CD4-positive, alpha-beta T cell (primary cell): ENCODE measurements around the gene NMB. TPM values are rescaled to one million over a fixed set of nuclear protein-coding genes. Genes with fewer than 3 reads are reported as not detected.

Experiments
- ATAC-seq: fragments of 200-7000 bp; cut with Tn5 transposase; one replicate; pipeline ENCODE4 v1.10.0; 2022; ENCODE audit warnings: mild to moderate bottlenecking; ENCODE audit not compliant: poor library complexity
- CTCF ChIA-PET: fragments of 350-600 bp; sonication (Branson Sonifier 250); formaldehyde crosslinking; loops from one replicate; lab custom pipeline; 2021; ENCODE audit warnings: antibody characterized with exemption, inconsistent platforms; lab: Charles Lee
- POLR2A ChIA-PET: fragments of 350-600 bp; sonication (Branson Sonifier 250); formaldehyde crosslinking; loops from one replicate; lab custom pipeline; 2021; ENCODE audit warnings: antibody characterized with exemption, inconsistent platforms; lab: Charles Lee
- DNase-seq, 14 experiments: peaks; one replicate each; pipeline ENCODE4 v3.0.0-alpha.2; 2013 to 2020; ENCODE audit warnings: mixed read lengths in 2 of 14
- H3K27ac ChIP-seq, 2 donors: one replicate each; pipeline versions ENCODE4 v1.5.1 to v1.7.0; 2013; ENCODE audit warnings: low read length in 2 of 2, low read depth in 1 of 2, mild to moderate bottlenecking in 1 of 2
- H3K27me3 ChIP-seq, 2 experiments: 1 replicate in 1 of 2; 2 replicates in 1 of 2; pipeline versions ENCODE4 v1.6.1 to v1.7.0; 2013; ENCODE audit warnings: low read length in 2 of 2, control low read depth in 1 of 2, mild to moderate bottlenecking in 1 of 2, moderate library complexity in 1 of 2; ENCODE audit not compliant: insufficient read depth in 2 of 2, control insufficient read depth in 1 of 2
- H3K36me3 ChIP-seq: one replicate; pipeline ENCODE4 v1.6.1; 2013; ENCODE audit warnings: low read length, control low read depth; ENCODE audit not compliant: insufficient read depth
- H3K4me1 ChIP-seq: one replicate; pipeline ENCODE4 v1.6.1; 2013; ENCODE audit warnings: low read length, control low read depth; ENCODE audit not compliant: insufficient read depth
- H3K4me3 ChIP-seq: one replicate; pipeline ENCODE4 v1.5.1; 2013; ENCODE audit warnings: mild to moderate bottlenecking, low read length, moderate library complexity
- H3K9me3 ChIP-seq, 2 experiments: 1 replicate in 1 of 2; 2 replicates in 1 of 2; pipeline versions ENCODE4 v1.6.1 to v1.7.0; 2013; ENCODE audit warnings: low read length in 2 of 2, mild to moderate bottlenecking in 2 of 2, control low read depth in 1 of 2, moderate library complexity in 1 of 2; ENCODE audit not compliant: control insufficient read depth in 1 of 2, insufficient read depth in 1 of 2
- H3K27ac Mint-ChIP-seq: one replicate; pipeline ENCODE4 v1.8.0; 2020; ENCODE audit warnings: mixed read lengths
- H3K27me3 Mint-ChIP-seq: one replicate; pipeline ENCODE4 v1.8.0; 2021; ENCODE audit warnings: mixed read lengths
- H3K36me3 Mint-ChIP-seq: one replicate; pipeline ENCODE4 v1.8.0; 2021; ENCODE audit warnings: low read depth, mixed read lengths
- H3K4me1 Mint-ChIP-seq: one replicate; pipeline ENCODE4 v1.8.0; 2021; ENCODE audit warnings: low read depth, mixed read lengths
- H3K4me3 Mint-ChIP-seq: one replicate; pipeline ENCODE4 v1.8.0; 2020; ENCODE audit warnings: mild to moderate bottlenecking, mixed read lengths
- H3K9me3 Mint-ChIP-seq: one replicate; pipeline ENCODE4 v1.8.0; 2020; ENCODE audit warnings: mixed read lengths
- intact Hi-C, 2 experiments: fragments of 100-400 bp; cut with DNase I in 1 of 2; cut with micrococcal nuclease in 1 of 2; formaldehyde crosslinking; loops; one replicate each; pipeline versions ENCODE4 v1.15.1 to v1.9.0; 2023 to 2025; cut with DNase I, micrococcal nuclease
- polyA plus RNA-seq, 2 donors: library from polyadenylated mRNA; unstranded; fragments of 120-200 nt; gene quantifications; one replicate each; pipeline ENCODE4 v1.2.1, GENCODE V29; 2013
- total RNA-seq, 174 experiments: library from RNA in 2 of 174; stranded (reverse) in 2 of 174; gene quantifications; one replicate each; pipeline ENCODE4 v1.2.3 and lab custom pipeline; 2021 to 2026
- TF ChIP-seq, protein P1 (sequence below): fragments of 200-600 bp; IDR thresholded peaks from one replicate; pipeline ENCODE4 v1.8.0; 2022; ENCODE audit warnings: antibody characterized with exemption, mild to moderate bottlenecking

NMB gene, protein sequence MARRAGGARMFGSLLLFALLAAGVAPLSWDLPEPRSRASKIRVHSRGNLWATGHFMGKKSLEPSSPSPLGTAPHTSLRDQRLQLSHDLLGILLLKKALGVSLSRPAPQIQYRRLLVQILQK
- 1 to 10 TPM; 2.2 to 3.7 TPM for total RNA-seq
- polyA plus RNA-seq (2013, experiment 1 of 2), result 3.6 TPM
- polyA plus RNA-seq (2013, experiment 2 of 2), result 3.0 TPM
- total RNA-seq (lab: John Stamatoyannopoulos, UW), result 0.81 to 13.1 (median 3.8) reads per million in 172 experiments

DNA sequence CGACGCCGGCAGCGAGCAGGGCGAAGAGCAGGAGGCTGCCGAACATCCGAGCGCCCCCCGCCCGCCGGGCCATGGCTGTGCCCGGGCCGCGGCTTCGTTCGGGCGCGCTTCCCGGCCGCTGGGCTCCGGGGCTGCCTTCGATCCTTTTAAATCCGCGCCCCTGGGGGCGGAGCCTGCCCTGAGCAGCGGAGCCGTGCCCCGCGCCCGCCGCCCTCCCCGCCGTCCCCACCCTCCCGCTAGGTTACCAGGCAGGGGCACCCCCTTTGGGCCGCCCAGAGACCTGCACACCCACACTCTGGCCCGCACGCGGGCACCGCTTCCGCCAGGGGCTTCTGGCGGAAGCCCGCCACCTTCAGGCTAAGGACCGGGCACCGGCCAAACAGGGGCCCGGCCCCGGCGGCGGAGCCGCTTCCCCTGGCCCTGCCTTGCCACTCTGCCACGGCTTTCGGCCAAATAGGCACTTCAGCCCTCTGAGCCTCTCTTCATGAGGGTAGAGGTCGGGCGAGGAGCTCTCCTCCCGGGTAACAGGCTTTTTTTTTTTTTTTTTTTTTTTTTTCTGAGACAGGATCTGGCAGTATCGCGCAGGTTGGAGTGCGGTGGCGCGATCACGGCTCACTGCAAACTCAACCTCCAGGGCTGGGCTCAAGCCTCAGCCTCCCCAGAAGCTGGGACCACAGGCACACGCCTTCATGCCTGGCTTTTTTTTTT is at the start of gene NMB:
Gene NMB (minus strand): TSS at position 120 of the 708 bp plus-strand sequence. CDS start 47 bp downstream, at position 73.
- Histone ChIP-seq H3K4me3 (peak within 1 kb of the TSS; percentile 61), H3K9me3 (no peaks in the 10 kb centered on the region), H3K27ac (peak within 1 kb of the TSS in 1 of 2 donors; percentile 65), H3K4me1 (peaks cover 42% of the 10 kb centered on the region), H3K36me3 (no peaks in the 10 kb centered on the region), H3K27me3 (no peaks in the 10 kb centered on the region)
- Mint-ChIP-seq H3K36me3 (peaks cover 7% of the 10 kb centered on the region), H3K4me3 (peak within 1 kb of the TSS; percentile 86), H3K27ac (peak within 1 kb of the TSS; percentile 73), H3K9me3 (no peaks in the 10 kb centered on the region), H3K4me1 (peaks cover 43% of the 10 kb centered on the region), H3K27me3 (no peaks in the 10 kb centered on the region)
- CTCF ChIA-PET, result interaction anchor here (0.6 to 1.9 kb wide), 16 partner anchors 9 to 664 kb away, joined by 3 to 13 read pairs (median 4); partner anchors contain the start of genes SEC11A and ZNF592
- ATAC-seq (peak; percentile 70), DNase-seq (peak; percentile 70 to 94 (median 82))
- intact Hi-C loops, result loop anchor here (1.0 to 10.0 kb wide), 4 partner anchors 71 to 1137 kb away; partner anchors contain the start of gene KLHL25 (in 1 of the 2)
- TF ChIP-seq, protein P1, sequence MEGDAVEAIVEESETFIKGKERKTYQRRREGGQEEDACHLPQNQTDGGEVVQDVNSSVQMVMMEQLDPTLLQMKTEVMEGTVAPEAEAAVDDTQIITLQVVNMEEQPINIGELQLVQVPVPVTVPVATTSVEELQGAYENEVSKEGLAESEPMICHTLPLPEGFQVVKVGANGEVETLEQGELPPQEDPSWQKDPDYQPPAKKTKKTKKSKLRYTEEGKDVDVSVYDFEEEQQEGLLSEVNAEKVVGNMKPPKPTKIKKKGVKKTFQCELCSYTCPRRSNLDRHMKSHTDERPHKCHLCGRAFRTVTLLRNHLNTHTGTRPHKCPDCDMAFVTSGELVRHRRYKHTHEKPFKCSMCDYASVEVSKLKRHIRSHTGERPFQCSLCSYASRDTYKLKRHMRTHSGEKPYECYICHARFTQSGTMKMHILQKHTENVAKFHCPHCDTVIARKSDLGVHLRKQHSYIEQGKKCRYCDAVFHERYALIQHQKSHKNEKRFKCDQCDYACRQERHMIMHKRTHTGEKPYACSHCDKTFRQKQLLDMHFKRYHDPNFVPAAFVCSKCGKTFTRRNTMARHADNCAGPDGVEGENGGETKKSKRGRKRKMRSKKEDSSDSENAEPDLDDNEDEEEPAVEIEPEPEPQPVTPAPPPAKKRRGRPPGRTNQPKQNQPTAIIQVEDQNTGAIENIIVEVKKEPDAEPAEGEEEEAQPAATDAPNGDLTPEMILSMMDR, result peak; percentile 68
- POLR2A ChIA-PET, result interaction anchor here (0.7 to 3.5 kb wide), 18 partner anchors 9 to 148 kb away, joined by 3 to 37 read pairs (median 4); partner anchors contain the start of genes SEC11A and ZSCAN2

DNA sequence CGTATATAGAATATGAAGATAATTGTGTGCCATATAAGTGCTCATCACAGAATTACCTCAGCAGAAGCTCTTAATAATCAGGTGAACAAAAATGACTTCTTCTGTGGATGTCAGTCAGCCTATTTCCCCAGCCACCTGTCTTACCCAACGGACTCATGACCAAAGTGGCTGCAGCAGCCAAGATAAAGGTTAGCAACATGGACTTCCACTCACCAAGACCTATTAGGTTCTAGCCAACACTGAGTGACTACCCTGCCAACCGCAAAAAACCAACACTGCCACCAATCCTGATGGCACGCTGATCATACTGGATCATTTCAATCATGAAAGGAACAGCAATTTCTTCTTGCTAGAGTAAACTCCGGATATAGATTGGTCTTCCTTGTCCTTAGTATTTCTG is 45.8 kb upstream of the NMB start:
- POLR2A ChIA-PET, result interaction anchor here (0.6 to 3.0 kb wide), 5 partner anchors 11 to 391 kb away, joined by 3 to 11 read pairs (median 3); partner anchors contain the start of gene SEC11A
- no peaks in the 10 kb centered on the region for H3K27me3 Mint-ChIP-seq
- Histone ChIP-seq H3K4me3 (no peak overlapping the region), H3K27me3 (no peaks in the 10 kb centered on the region), H3K4me1 (peaks cover 38% of the 10 kb centered on the region), H3K36me3 (peaks cover 18% of the 10 kb centered on the region), H3K27ac (no peak overlapping the region), H3K9me3 (no peaks in the 10 kb centered on the region)
- peak overlapping the region; percentile 63 for H3K27ac Mint-ChIP-seq
- peaks cover 23% of the 10 kb centered on the region for H3K36me3 Mint-ChIP-seq
- H3K4me3 Mint-ChIP-seq, result no peak overlapping the region
- CTCF ChIA-PET, result no interaction called here
- intact Hi-C loops, result loop anchor here in 1 of 2 experiments (2.0 kb wide), 1 partner anchor 13 kb away; the partner anchor contains the start of gene SEC11A
- DNase-seq, result no peak
- peaks cover 67% of the 10 kb centered on the region for H3K4me1 Mint-ChIP-seq
- ATAC-seq, result no peak
- TF ChIP-seq, protein P1, result no peak
- no peaks in the 10 kb centered on the region for H3K9me3 Mint-ChIP-seq

DNA sequence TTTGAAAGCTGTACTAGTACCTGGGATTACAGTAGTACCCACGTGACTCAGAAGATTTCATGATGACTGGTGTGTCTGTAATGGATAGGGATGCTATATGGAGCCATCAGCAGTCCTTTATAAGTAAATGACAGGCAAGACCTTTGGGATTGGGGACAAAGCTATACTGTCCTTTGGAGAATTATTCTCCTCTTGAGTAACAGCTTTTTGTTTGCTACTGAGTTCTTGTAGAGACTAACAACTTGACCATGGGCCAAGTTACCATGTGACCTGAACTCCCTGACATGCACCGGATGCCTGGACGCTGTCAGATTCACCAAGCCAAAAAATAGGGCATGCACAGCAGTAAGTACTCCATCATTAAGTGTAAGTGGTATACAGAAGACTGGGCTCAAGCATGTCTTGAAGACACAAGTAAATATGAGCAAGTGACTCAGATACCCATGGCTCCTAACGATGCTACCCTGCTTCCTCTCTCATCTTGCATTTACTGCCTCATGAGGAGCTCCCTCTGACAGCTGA is 45.0 kb upstream of the NMB start:
- peaks cover 39% of the 10 kb centered on the region for H3K4me1 ChIP-seq

More for the DNA sequence above, 45.0 kb upstream of the NMB start:
- Histone ChIP-seq H3K27ac (no peak overlapping the region), H3K27me3 (no peaks in the 10 kb centered on the region), H3K36me3 (peaks cover 18% of the 10 kb centered on the region), H3K9me3 (no peaks in the 10 kb centered on the region), H3K4me3 (no peak overlapping the region)
- CTCF ChIA-PET, result no interaction called here
- Mint-ChIP-seq H3K27me3 (no peaks in the 10 kb centered on the region), H3K9me3 (no peaks in the 10 kb centered on the region), H3K4me3 (no peak overlapping the region), H3K27ac (peak overlapping the region; percentile 63), H3K4me1 (peaks cover 67% of the 10 kb centered on the region), H3K36me3 (peaks cover 16% of the 10 kb centered on the region)
- DNase-seq (peak in 1 of 14 experiments; percentile 21), ATAC-seq (no peak)
- TF ChIP-seq, protein P1, result no peak
- intact Hi-C loops, result loop anchor here in 1 of 2 experiments (2.0 kb wide), 1 partner anchor 14 kb away; the partner anchor contains the start of gene SEC11A
- POLR2A ChIA-PET, result interaction anchor here (0.6 to 3.0 kb wide), 4 partner anchors 13 to 392 kb away, joined by 3 to 11 read pairs (median 4); partner anchors contain the start of gene SEC11A
